ENCODE data around the gene DDR1.
"Not testable (repeated sequence)": the region's sequence is repeated elsewhere in the genome, so short reads cannot be mapped to it uniquely, and the experiment has no call there.

The DDR1 gene

GRCh38 chr6:30917041-30917440 is 32.7 kb downstream of the DDR1 start:
- TF ChIP-seq, protein P1, sequence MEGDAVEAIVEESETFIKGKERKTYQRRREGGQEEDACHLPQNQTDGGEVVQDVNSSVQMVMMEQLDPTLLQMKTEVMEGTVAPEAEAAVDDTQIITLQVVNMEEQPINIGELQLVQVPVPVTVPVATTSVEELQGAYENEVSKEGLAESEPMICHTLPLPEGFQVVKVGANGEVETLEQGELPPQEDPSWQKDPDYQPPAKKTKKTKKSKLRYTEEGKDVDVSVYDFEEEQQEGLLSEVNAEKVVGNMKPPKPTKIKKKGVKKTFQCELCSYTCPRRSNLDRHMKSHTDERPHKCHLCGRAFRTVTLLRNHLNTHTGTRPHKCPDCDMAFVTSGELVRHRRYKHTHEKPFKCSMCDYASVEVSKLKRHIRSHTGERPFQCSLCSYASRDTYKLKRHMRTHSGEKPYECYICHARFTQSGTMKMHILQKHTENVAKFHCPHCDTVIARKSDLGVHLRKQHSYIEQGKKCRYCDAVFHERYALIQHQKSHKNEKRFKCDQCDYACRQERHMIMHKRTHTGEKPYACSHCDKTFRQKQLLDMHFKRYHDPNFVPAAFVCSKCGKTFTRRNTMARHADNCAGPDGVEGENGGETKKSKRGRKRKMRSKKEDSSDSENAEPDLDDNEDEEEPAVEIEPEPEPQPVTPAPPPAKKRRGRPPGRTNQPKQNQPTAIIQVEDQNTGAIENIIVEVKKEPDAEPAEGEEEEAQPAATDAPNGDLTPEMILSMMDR (conservative IDR thresholded peaks at IDR 0.05; ENCODE audit: low read depth, low read length): no peak
- no peak overlapping the region for H3K4me3 ChIP-seq (ENCODE audit: low read length)
- no peak for DNase-seq (ENCODE audit: low read depth)

GRCh38 chr6:30917487-30917886 is 33.2 kb downstream of the DDR1 start:
- TF ChIP-seq, protein P1 (conservative IDR thresholded peaks at IDR 0.05; ENCODE audit: low read depth, low read length): no peak
- DNase-seq (ENCODE audit: low read depth): no peak
- H3K4me3 ChIP-seq (ENCODE audit: low read length): no peak overlapping the region

- no peak for DNase-seq (ENCODE audit: low read depth)
- no peak overlapping the region for H3K4me3 ChIP-seq (ENCODE audit: low read length)
- TF ChIP-seq, protein P1 (conservative IDR thresholded peaks at IDR 0.05; ENCODE audit: low read depth, low read length): no peak
Measured at GRCh38 chr6:30918670-30919069, 34.4 kb downstream of the DDR1 start.

GRCh38 chr6:30922447-30922852 is 38.1 kb downstream of the DDR1 start:
- DNase-seq (ENCODE audit: low read depth): no peak
- H3K4me3 ChIP-seq (ENCODE audit: low read length): no peak overlapping the region
- TF ChIP-seq, protein P1 (conservative IDR thresholded peaks at IDR 0.05; ENCODE audit: low read depth, low read length): no peak

- not testable (repeated sequence) for DNase-seq (ENCODE audit: low read depth); H3K4me3 ChIP-seq (ENCODE audit: low read length)
Measured at GRCh38 chr6:30924040-30924627, 39.8 kb downstream of the DDR1 start.

- no peak for DNase-seq (ENCODE audit: low read depth)
- H3K4me3 ChIP-seq (ENCODE audit: low read length): no peak overlapping the region
- TF ChIP-seq, protein P1 (conservative IDR thresholded peaks at IDR 0.05; ENCODE audit: low read depth, low read length): no peak
Measured at GRCh38 chr6:30926644-30927043, 42.3 kb downstream of the DDR1 start.

DNA sequence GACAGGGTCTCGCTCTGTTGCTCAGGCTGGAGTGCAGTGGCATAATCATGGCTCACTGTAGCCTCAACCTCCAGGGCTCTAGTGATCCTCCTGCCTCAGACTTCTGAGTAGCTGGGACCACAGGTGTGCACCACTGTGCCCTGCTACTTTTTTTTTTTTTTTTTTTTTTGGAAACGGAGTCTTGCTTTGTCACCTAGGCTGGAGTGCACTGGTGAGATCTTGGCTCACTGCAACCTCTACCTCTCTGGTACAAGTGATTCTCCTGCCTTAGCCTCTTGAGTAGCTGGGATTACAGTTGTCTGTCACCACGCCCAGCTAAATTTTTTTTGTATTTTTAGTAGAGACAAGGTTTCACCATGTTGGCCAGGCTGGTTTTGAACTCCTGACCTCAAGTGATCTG is 42.8 kb downstream of the DDR1 start:
- not testable (repeated sequence) for DNase-seq (ENCODE audit: low read depth); H3K4me3 ChIP-seq (ENCODE audit: low read length)

DNA sequence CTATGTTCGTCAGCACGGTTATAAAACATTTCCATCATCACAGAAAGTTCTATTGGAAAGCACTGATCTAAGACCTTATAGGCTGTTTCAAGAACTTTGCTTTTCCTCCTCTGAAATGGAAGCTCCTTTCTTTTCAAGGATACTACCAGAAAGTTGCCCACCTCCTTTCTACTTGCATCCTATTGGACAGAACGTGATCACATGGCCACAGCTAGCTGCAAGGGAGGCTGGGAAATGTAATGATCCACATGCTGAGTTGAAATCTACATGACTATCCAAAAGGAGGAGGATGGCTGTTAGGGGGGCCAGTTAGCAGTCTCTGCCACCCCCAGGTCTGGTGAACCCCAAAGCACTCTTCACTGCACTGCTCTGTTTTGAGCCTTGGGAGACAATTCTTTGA is 44.4 kb downstream of the DDR1 start:
- DNase-seq (ENCODE audit: low read depth): no peak
- TF ChIP-seq, protein P1 (conservative IDR thresholded peaks at IDR 0.05; ENCODE audit: low read depth, low read length): no peak
- no peak overlapping the region for H3K4me3 ChIP-seq (ENCODE audit: low read length)

Data from retinal pigment epithelial cell (primary cell).